GM18870 (cell line): ENCODE measurements around the gene TDRD7.
"Not testable (repeated sequence)": the region's sequence is repeated elsewhere in the genome, so short reads cannot be mapped to it uniquely, and the experiment has no call there.

Experiments
- ATAC-seq: cut with Tn5 transposase; IDR thresholded peaks from one replicate; pipeline ENCODE4 v1.9.1; 2021; ENCODE audit warnings: moderate library complexity; ENCODE audit not compliant: unreplicated experiment

TDRD7 gene

GRCh38 chr9:97425336-97425972, 13.6 kb downstream of the TDRD7 start:
- no peak for ATAC-seq

GRCh38 chr9:97425973-97426336, 14.1 kb downstream of the TDRD7 start:
- no peak for ATAC-seq

- no peak for ATAC-seq
These were observed 16.0 kb downstream of the TDRD7 start for GRCh38 chr9:97427885-97428284.

GRCh38 chr9:97430316-97431043, 18.6 kb downstream of the TDRD7 start:
- ATAC-seq = no peak

- ATAC-seq = no peak
These were observed 19.1 kb downstream of the TDRD7 start for GRCh38 chr9:97431044-97431441.

GRCh38 chr9:97431549-97432143, 19.8 kb downstream of the TDRD7 start:
- ATAC-seq = peak; percentile 48

- ATAC-seq = no peak
These were observed 25.2 kb downstream of the TDRD7 start for GRCh38 chr9:97437051-97437600.

- ATAC-seq = no peak
These were observed 26.4 kb downstream of the TDRD7 start for GRCh38 chr9:97438257-97438656.

GRCh38 chr9:97438666-97439065, 26.8 kb downstream of the TDRD7 start:
- ATAC-seq = no peak

- no peak for ATAC-seq
These were observed 28.3 kb downstream of the TDRD7 start for GRCh38 chr9:97440160-97440559.

GRCh38 chr9:97441729-97442128, 29.8 kb downstream of the TDRD7 start:
- ATAC-seq = no peak

- ATAC-seq = no peak
These were observed 33.3 kb downstream of the TDRD7 start for GRCh38 chr9:97445119-97445701.

- no peak for ATAC-seq
These were observed 35.1 kb downstream of the TDRD7 start for GRCh38 chr9:97447001-97447400.

- not testable (repeated sequence) for ATAC-seq
These were observed 41.7 kb downstream of the TDRD7 start for GRCh38 chr9:97453573-97453972.

GRCh38 chr9:97456841-97457240, 44.9 kb downstream of the TDRD7 start:
- ATAC-seq = not testable (repeated sequence)

GRCh38 chr9:97459326-97459725, 47.4 kb downstream of the TDRD7 start:
- no peak for ATAC-seq

GRCh38 chr9:97462159-97462558, 50.3 kb downstream of the TDRD7 start:
- no peak for ATAC-seq

GRCh38 chr9:97462914-97463313, 51.0 kb downstream of the TDRD7 start:
- ATAC-seq = no peak

GRCh38 chr9:97468658-97469448, 57.0 kb downstream of the TDRD7 start:
- ATAC-seq = peak; percentile 65

- no peak for ATAC-seq
These were observed 58.2 kb downstream of the TDRD7 start for GRCh38 chr9:97470076-97470475.

GRCh38 chr9:97473717-97474116, 61.8 kb downstream of the TDRD7 start:
- no peak for ATAC-seq
